HG03460 (cell line): ENCODE results near the gene SMG9.
"Not testable (repeated sequence)": the region's sequence is repeated elsewhere in the genome, so short reads cannot be mapped to it uniquely, and the experiment has no call there.

Experiments used
- ATAC-seq: cut with Tn5 transposase; IDR thresholded peaks from one replicate; pipeline ENCODE4 v1.9.1; 2021; ENCODE audit not compliant: unreplicated experiment

Gene SMG9

GRCh38 chr19:43780706-43781525, 26.2 kb upstream of the SMG9 start, which contains the start of gene KCNN4:
TSS of gene KCNN4 (minus strand) at chr19:43780973. CDS start at chr19:43780861, 112 bp downstream.
- ATAC-seq: no peak

- ATAC-seq: no peak
Measured at GRCh38 chr19:43779820-43780219, 25.1 kb upstream of the SMG9 start.

- no peak for ATAC-seq
Measured at GRCh38 chr19:43779147-43779819, 24.5 kb upstream of the SMG9 start.

GRCh38 chr19:43778651-43779050, 23.9 kb upstream of the SMG9 start:
- no peak for ATAC-seq

- ATAC-seq: no peak
Measured at GRCh38 chr19:43777163-43777695, 22.5 kb upstream of the SMG9 start.

- no peak for ATAC-seq
Measured at GRCh38 chr19:43776286-43776685, 21.5 kb upstream of the SMG9 start.

- no peak for ATAC-seq
Measured at GRCh38 chr19:43775299-43775890, 20.6 kb upstream of the SMG9 start.

- ATAC-seq: not testable (repeated sequence)
Measured at GRCh38 chr19:43774940-43775258, 20.1 kb upstream of the SMG9 start.

GRCh38 chr19:43774103-43774939, 19.6 kb upstream of the SMG9 start:
- no peak for ATAC-seq

GRCh38 chr19:43773725-43774102, 19.0 kb upstream of the SMG9 start:
- no peak for ATAC-seq

- no peak for ATAC-seq
Measured at GRCh38 chr19:43769256-43769655, 14.5 kb upstream of the SMG9 start.

GRCh38 chr19:43768273-43769050, 13.7 kb upstream of the SMG9 start:
- ATAC-seq: no peak

- no peak for ATAC-seq
Measured at GRCh38 chr19:43767818-43768217, 13.1 kb upstream of the SMG9 start.

GRCh38 chr19:43767316-43767715, 12.6 kb upstream of the SMG9 start:
- ATAC-seq: no peak

- ATAC-seq: no peak
Measured at GRCh38 chr19:43766755-43767043, 11.9 kb upstream of the SMG9 start.

- ATAC-seq: peak; percentile 66
Measured at GRCh38 chr19:43765109-43765876, 10.5 kb upstream of the SMG9 start.

GRCh38 chr19:43764684-43765083, 9.9 kb upstream of the SMG9 start:
- not testable (repeated sequence) for ATAC-seq

GRCh38 chr19:43763473-43763939, 8.7 kb upstream of the SMG9 start:
- no peak for ATAC-seq

- ATAC-seq: no peak
Measured at GRCh38 chr19:43762814-43763213, 8.1 kb upstream of the SMG9 start.

- ATAC-seq: no peak
Measured at GRCh38 chr19:43760941-43761340, 6.2 kb upstream of the SMG9 start.
